Cardiac muscle cell (in vitro differentiated cells and primary cell): ENCODE data around the gene DOK6. TPM values are rescaled to one million over a fixed set of nuclear protein-coding genes. Genes with fewer than 3 reads are reported as not detected.

Source experiments
- DNase-seq, 2 donors: peaks; one replicate each; pipeline versions ENCODE4 v3.0.0 to v3.0.0-alpha.2; 2010 to 2017; ENCODE audit warnings: low read depth in 1 of 2, low spot score in 1 of 2
- H3K27ac ChIP-seq: fragments of 200-600 bp; sonication (generic); 2 replicates; pipeline ENCODE4 v1.5.1; 2016
- H3K27me3 ChIP-seq: fragments of 200-600 bp; sonication (generic); 2 replicates; pipeline ENCODE4 v1.6.0; 2016; ENCODE audit warnings: control low read depth
- H3K36me3 ChIP-seq: fragments of 200-600 bp; sonication (generic); 2 replicates; pipeline ENCODE4 v1.5.1; 2016; ENCODE audit warnings: control low read depth
- H3K4me1 ChIP-seq: fragments of 200-600 bp; sonication (generic); 2 replicates; pipeline ENCODE4 v1.8.1; 2017; ENCODE audit warnings: low read depth, mild to moderate bottlenecking, mixed run types
- H3K4me3 ChIP-seq: fragments of 200-600 bp; sonication (generic); 2 replicates; pipeline ENCODE4 v1.5.1; 2016; ENCODE audit warnings: mild to moderate bottlenecking
- H3K9me3 ChIP-seq: fragments of 200-600 bp; sonication (generic); 2 replicates; pipeline ENCODE4 v1.5.1; 2017; ENCODE audit warnings: low read depth, mild to moderate bottlenecking, control low read depth
- CTCF ChIP-seq: IDR thresholded peaks from 2 replicates; pipeline ENCODE4 v1.5.1; 2012; ENCODE audit warnings: low read depth, mild to moderate bottlenecking, low read length
- polyA plus RNA-seq: library from polyadenylated mRNA; unstranded; fragments of >200 nt; fragmentation: Nextera tagmentation; extraction: Ambion mirVana; gene quantifications from 2 replicates; pipeline ENCODE4 v1.2.1, GENCODE V29; 2016
- total RNA-seq: library from RNA; depleted of rRNA; stranded (reverse); fragments of >200 nt; gene quantifications from 2 replicates; pipeline ENCODE4 v1.2.3, GENCODE V29; 2016

The DOK6 gene
- total and polyA plus RNA-seq, 2 experiments from 2014 or later = 13.2 to 13.9 TPM

GRCh38 chr18:69895066-69896047 is 494.7 kb downstream of the DOK6 start:
- no peak for DNase-seq
- TF ChIP-seq CTCF = no peak
- H3K27ac ChIP-seq = no peak overlapping the region

GRCh38 chr18:69897397-69898108 is 496.9 kb downstream of the DOK6 start:
- TF ChIP-seq CTCF = no peak

More at GRCh38 chr18:69895066-69896047, 494.7 kb downstream of the DOK6 start:
- Histone ChIP-seq H3K36me3 (no peaks in the 10 kb centered on the region), H3K27me3 (no peaks in the 10 kb centered on the region), H3K4me1 (no peaks in the 10 kb centered on the region), H3K4me3 (no peak overlapping the region), H3K9me3 (no peaks in the 10 kb centered on the region)

GRCh38 chr18:69898241-69898861 is 497.7 kb downstream of the DOK6 start:
- H3K4me1 ChIP-seq = no peaks in the 10 kb centered on the region
- H3K4me3 ChIP-seq = no peak overlapping the region
- H3K27ac ChIP-seq = no peak overlapping the region
- no peaks in the 10 kb centered on the region for H3K9me3 ChIP-seq
- no peak for TF ChIP-seq CTCF
- no peaks in the 10 kb centered on the region for H3K36me3 ChIP-seq
- no peaks in the 10 kb centered on the region for H3K27me3 ChIP-seq
- peak in 1 of 2 donors; percentile 8 for DNase-seq

More at GRCh38 chr18:69897397-69898108, 496.9 kb downstream of the DOK6 start:
- no peaks in the 10 kb centered on the region for H3K27me3 ChIP-seq
- H3K4me1 ChIP-seq = no peaks in the 10 kb centered on the region
- no peaks in the 10 kb centered on the region for H3K9me3 ChIP-seq
- no peak overlapping the region for H3K27ac ChIP-seq
- H3K4me3 ChIP-seq = no peak overlapping the region
- DNase-seq = no peak
- H3K36me3 ChIP-seq = no peaks in the 10 kb centered on the region
